CD4-positive, alpha-beta T cell treated with Interleukin-10 for 1 hour (primary cell): Measurements from ENCODE around the gene CCZ1.
"Not testable (repeated sequence)": the region's sequence is repeated elsewhere in the genome, so short reads cannot be mapped to it uniquely, and the experiment has no call there.

Source experiments
- DNase-seq: peaks from one replicate; pipeline ENCODE4 v3.0.0-alpha.2; 2020

Gene CCZ1

DNA sequence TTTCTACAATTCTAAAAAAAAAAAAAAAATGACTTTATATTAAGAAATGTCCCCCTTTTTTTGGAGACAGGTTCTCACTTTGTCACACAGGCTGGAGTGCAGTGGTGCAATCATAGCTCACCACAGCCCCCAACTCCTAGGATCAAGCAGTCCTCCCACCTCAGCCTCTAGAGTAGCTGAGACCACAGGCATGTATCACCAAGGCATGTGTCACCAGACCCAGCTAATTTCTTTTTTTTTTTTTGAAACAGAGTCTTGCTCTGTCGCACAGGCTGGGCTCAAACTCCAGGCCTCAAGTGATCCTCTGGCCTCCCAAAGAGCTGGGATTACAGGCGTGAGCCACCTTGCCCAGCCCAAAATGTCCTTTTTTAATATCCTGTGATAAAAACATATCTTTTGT lies 25.6 kb downstream of the CCZ1 start:
- DNase-seq = not testable (repeated sequence)

DNA sequence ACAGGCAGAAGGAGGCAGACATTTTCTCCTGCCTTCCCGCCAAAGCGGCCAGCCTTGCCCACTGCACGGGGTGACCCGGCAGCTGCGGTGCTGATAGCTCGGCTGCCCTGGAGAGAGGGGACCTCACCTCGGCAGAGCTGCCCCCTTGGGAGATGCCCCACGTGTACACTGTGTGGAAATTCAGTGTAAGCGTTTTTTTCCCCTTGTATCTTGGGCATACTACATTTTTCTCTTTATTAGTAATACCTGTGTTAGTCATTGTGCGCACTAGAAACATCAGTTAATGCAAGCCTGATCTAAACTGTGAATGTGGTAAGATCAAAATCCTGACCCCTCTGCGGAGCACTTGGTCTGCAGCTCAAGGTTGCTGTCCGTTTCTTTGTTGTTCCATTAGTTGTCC lies 26.1 kb downstream of the CCZ1 start:
- not testable (repeated sequence) for DNase-seq

DNA sequence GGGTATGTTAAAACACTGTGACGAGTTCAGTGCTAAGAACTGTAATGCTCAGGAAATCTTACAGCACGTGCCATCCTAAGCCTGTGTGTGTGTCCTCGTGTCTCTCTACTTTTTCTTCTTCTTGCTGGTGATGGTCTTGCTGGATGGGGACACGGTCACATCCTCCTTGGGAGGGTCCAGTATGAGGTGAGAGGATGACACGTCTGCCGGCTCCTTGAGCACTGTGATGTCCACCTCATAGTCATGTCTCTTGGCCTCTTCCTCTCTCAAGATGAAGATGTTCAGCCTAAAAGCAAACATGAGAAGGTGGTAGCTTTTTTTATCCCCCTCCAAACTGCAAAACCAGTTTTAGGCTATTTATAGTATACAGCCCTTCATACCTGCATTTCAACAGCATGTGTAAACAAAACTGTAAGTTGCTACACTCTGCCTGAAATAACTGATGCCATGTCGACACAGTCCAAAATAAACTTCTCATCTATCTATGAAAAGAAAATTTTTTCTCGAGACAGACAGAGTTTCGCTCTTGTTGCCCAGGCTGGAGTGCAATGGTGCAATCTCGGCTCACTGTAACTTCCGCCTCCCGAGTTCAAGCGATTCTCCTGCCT lies 27.8 kb downstream of the CCZ1 start:
- not testable (repeated sequence) for DNase-seq

- not testable (repeated sequence) for DNase-seq
Observed at GRCh38 chr7:5930290-5930689, 31.8 kb downstream of the CCZ1 start.

DNA sequence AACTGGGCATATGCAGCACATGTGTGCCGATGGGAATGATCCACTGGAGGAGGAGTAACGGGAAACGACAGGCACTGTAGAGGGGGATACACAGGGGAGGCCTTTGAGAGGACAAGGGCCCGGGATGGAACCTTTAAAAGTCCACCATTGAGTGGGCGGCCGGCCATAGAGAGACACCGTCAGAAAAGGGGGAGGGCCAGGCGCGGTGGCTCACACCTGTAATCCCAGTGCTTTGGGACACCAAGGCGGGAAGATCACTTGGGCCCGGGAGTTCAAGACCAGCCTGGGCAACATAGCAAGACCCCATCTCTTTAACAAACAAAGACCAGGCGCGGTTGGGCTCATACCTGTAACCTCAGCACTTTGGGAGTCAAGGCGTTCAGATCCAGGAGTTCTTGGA lies 32.7 kb downstream of the CCZ1 start:
- DNase-seq = not testable (repeated sequence)

GRCh38 chr7:5931905-5932644 lies 33.5 kb downstream of the CCZ1 start:
- not testable (repeated sequence) for DNase-seq

DNA sequence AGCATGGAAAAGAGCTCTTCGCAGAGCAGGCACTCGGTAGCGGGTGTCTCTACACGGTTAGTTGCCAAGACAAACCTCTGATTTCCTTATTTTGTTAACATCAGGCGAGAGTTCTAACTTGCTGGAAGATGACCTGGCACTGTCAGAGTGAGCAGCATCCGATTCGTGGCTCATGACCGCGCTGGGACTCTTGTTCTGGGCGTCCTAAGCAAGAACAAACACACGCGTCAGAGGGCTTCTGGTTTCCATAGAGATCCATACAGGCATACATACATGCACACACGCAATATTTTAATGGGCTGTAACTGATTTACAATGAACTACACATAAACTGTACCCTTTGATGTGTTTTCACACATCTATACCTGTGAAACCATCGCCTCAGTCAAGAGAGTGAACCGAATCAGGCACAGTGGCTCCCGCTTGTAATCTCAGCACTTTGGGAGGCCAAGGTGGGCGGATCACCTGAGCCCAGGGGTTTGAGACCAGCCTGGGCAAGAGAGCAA lies 36.5 kb downstream of the CCZ1 start:
- DNase-seq = not testable (repeated sequence)

- not testable (repeated sequence) for DNase-seq
Observed at GRCh38 chr7:5963205-5963604, 64.7 kb downstream of the CCZ1 start.

GRCh38 chr7:5963810-5964209 lies 65.3 kb downstream of the CCZ1 start:
- DNase-seq = not testable (repeated sequence)

- DNase-seq = not testable (repeated sequence)
Observed at GRCh38 chr7:5970347-5970911, 71.9 kb downstream of the CCZ1 start, which contains the start of gene RSPH10B. Gene RSPH10B, minus strand, starts transcription at chr7:5970689. Its CDS starts 3,573 bp downstream, at chr7:5967116.

DNA sequence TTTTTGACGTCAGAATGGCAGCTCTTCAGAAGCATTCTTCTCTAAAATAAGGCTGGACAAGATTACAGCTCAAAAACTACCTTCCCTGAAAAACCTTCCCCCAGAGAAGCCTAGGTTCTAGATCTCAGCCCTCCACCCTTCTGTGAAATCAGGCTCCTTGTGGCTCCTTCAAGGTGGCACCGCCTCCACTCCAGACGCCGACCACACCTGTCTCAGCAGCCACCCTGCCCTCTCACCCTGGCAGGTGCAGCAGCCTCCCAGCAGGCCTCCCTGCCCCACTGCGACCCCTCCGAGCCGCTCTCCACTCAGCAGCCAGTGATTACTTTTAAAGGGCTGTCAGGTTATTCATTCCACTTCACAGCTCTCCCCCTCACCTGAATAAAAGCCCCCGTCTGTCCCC lies 75.0 kb downstream of the CCZ1 start:
- not testable (repeated sequence) for DNase-seq
